ENCODE data around the gene PRR35. TPM values are rescaled to one million over a fixed set of nuclear protein-coding genes. Genes with fewer than 3 reads are reported as not detected.

Gene PRR35
- total and polyA plus RNA-seq, 2 of the 4 experiments (the other 2 are of a cell fraction): not detected

- POLR2A ChIA-PET (ENCODE audit: unreplicated experiment): no interaction called here
Measured at GRCh38 chr16:519425-519824, 40.8 kb upstream of the PRR35 start.

More at GRCh38 chr16:519425-519824, 40.8 kb upstream of the PRR35 start:
- Histone ChIP-seq H3K4me1 (ENCODE audit: control insufficient read depth, insufficient read depth, low read length) (no peaks in the 10 kb centered on the region), H3K4me3 (ENCODE audit: insufficient read depth, low read depth, low read length) (no peak overlapping the region), H4K20me1 (ENCODE audit: insufficient read depth, low read length) (peaks cover 12% of the 10 kb centered on the region), H2AK5ac (ENCODE audit: low read depth, low read length) (no peak overlapping the region), H2BK120ac (ENCODE audit: low read depth, low read length) (no peak overlapping the region), H3K9me3 (ENCODE audit: control insufficient read depth, insufficient read depth, low read length) (no peaks in the 10 kb centered on the region), H3K27me3 (ENCODE audit: control insufficient read depth, insufficient read depth, low read length) (no peaks in the 10 kb centered on the region), H3K9ac (ENCODE audit: low read depth, low read length) (no peak overlapping the region), H3K9me1 (ENCODE audit: insufficient read depth, low read length) (peaks cover 6% of the 10 kb centered on the region; the same call in 1 of the 2 replicates), H3K79me1 (ENCODE audit: low read depth in 1 of 2, low read length in 2 of 2) (peaks cover 0 to 25% of the 10 kb centered on the region in 2 experiments; a peak in 2 of 4 replicates), H3K4me2 (ENCODE audit: low read depth, low read length) (no peak overlapping the region), H2AK9ac (replicated peaks; ENCODE audit: low read depth, low read length, poor library complexity) (no peak overlapping the region), H2BK20ac (ENCODE audit: low read depth, low read length) (no peak overlapping the region), H3K23ac (ENCODE audit: low read depth, low read length) (no peak overlapping the region), H4K91ac (ENCODE audit: insufficient read depth, low read depth, low read length) (no peak overlapping the region), H3K18ac (ENCODE audit: low read depth, low read length) (no peak overlapping the region), H3K4ac (ENCODE audit: low read depth, low read length) (no peak overlapping the region), H3K14ac (replicated peaks; ENCODE audit: low read depth, low read length) (no peak overlapping the region), H2BK15ac (ENCODE audit: low read depth, low read length) (no peak overlapping the region), H4K5ac (ENCODE audit: low read depth, low read length) (no peak overlapping the region), H3K27ac (ENCODE audit: insufficient read depth, low read length) (no peak overlapping the region), H2BK5ac (ENCODE audit: low read depth, low read length, poor library complexity, severe bottlenecking) (no peak overlapping the region), H3K36me3 (ENCODE audit: control insufficient read depth, insufficient read depth, low read length) (peaks cover 42% of the 10 kb centered on the region), H3K56ac (ENCODE audit: extremely low read depth, insufficient read depth, low read length) (no peak overlapping the region), H2AFZ (replicated peaks; ENCODE audit: low read length, poor library complexity) (peak overlapping the region; percentile 21), H4K8ac (ENCODE audit: low read depth in 2 of 2, low read length in 2 of 2) (no peak overlapping the region)
- 99% methylated on average over 15 of the region's 19 CpGs; no CpG with 5 or more reads in 1 of the 2 experiments for WGBS, 2 experiments (ENCODE audit: extremely low coverage in 2 of 2, insufficient read length in 1 of 2)
- in situ Hi-C loops (cut with MboI; ENCODE audit: low sequenced_read_pairs) (no loop called here), dilution Hi-C loops (cut with HindIII; ENCODE audit: low sequenced_read_pairs, unreplicated experiment) (no loop called here), intact Hi-C loops (cut with micrococcal nuclease) (no loop called here)
- DNase-seq (no peak), ATAC-seq (ENCODE audit: low read depth) (no peak)
- BruUV-seq (replicated peaks): no TSS peak
- TF ChIP-seq FOS (IDR thresholded peaks at IDR 0.05; ENCODE audit: low read depth, low read length) (no peak), CEBPB (IDR thresholded peaks at IDR 0.05; ENCODE audit: low read depth, low read length) (no peak), MAFK (IDR thresholded peaks at IDR 0.05; ENCODE audit: low read depth, low read length) (no peak), NFE2L2 (IDR thresholded peaks at IDR 0.05; ENCODE audit: low read depth, low read length) (no peak), BHLHE40 (IDR thresholded peaks at IDR 0.05; ENCODE audit: low read depth, low read length) (no peak), ELK1 (IDR thresholded peaks at IDR 0.05; ENCODE audit: borderline replicate concordance, low read depth, low read length) (no peak), RAD21 (IDR thresholded peaks at IDR 0.05; ENCODE audit: low read length) (no peak), MXI1 (IDR thresholded peaks at IDR 0.05; ENCODE audit: borderline replicate concordance, low read depth, low read length) (no peak), SMC3 (IDR thresholded peaks at IDR 0.05; ENCODE audit: low read depth, low read length) (no peak), CTCF (conservative IDR thresholded peaks at IDR 0.05; ENCODE audit: low read depth, low read length) (no peak), MAZ (IDR thresholded peaks at IDR 0.05; ENCODE audit: borderline replicate concordance, low read depth, low read length) (no peak), USF2 (IDR thresholded peaks at IDR 0.05; ENCODE audit: low read depth, low read length) (no peak), CHD1 (IDR thresholded peaks at IDR 0.05; ENCODE audit: low read depth, low read length) (no peak), POLR2A (IDR thresholded peaks at IDR 0.05; ENCODE audit: low read depth, low read length) (no peak), RFX5 (IDR thresholded peaks at IDR 0.05; ENCODE audit: low read depth, low read length) (no peak)
- CTCF ChIA-PET: no interaction called here
